Loucy (cell line): ENCODE measurements around the gene TNS3.

Experiments used
- CTCF ChIP-seq: fragments of 200-600 bp; sonication (generic); conservative IDR thresholded peaks from 2 replicates; pipeline ENCODE4 v1.5.1; 2014; ENCODE audit warnings: mild to moderate bottlenecking, antibody characterized with exemption, low read length
- EZH2phosphoT487 ChIP-seq: fragments of 200-600 bp; IDR thresholded peaks from 2 replicates; pipeline ENCODE4 v1.6.1; 2018; ENCODE audit warnings: antibody characterized with exemption, mild to moderate bottlenecking, moderate library complexity, borderline replicate concordance

- TF ChIP-seq CTCF (no peak), EZH2phosphoT487 (no peak)
These were observed 280.8 kb downstream of the TNS3 start for GRCh38 chr7:47301105-47301477.
